Stimulated activated naive B cell treated with anti-CD40 and anti-IgM and Interleukin-4, amounts not matched to agents 10 μg/mL and 1 μg/mL and 100 μg/mL, for 72 hours (primary cell): ENCODE data around the gene USP53.
"Not testable (repeated sequence)": the region's sequence is repeated elsewhere in the genome, so short reads cannot be mapped to it uniquely, and the experiment has no call there.

ENCODE experiments used
- ATAC-seq, 2 donors: fragments of 150-1000 bp; cut with Tn5 transposase; replicated peaks; 2 replicates each; pipeline ENCODE4 v1.10.0; 2021; ENCODE audit warnings: moderate library complexity in 1 of 2
- DNase-seq: peaks from one replicate; pipeline ENCODE4 v3.0.0; 2021
- H3K27ac Mint-ChIP-seq: one replicate; pipeline ENCODE4 v1.8.0; 2022; ENCODE audit warnings: mild to moderate bottlenecking, mixed read lengths
- H3K27me3 Mint-ChIP-seq, 2 donors: one replicate each; pipeline ENCODE4 v1.8.0; 2022; ENCODE audit warnings: mixed read lengths in 2 of 2
- H3K36me3 Mint-ChIP-seq, 2 donors: one replicate each; pipeline ENCODE4 v1.8.0; 2022; ENCODE audit warnings: mixed read lengths in 2 of 2, mild to moderate bottlenecking in 1 of 2
- H3K4me1 Mint-ChIP-seq, 2 donors: one replicate each; pipeline ENCODE4 v1.8.0; 2022; ENCODE audit warnings: mixed read lengths in 2 of 2, mild to moderate bottlenecking in 1 of 2
- H3K4me3 Mint-ChIP-seq, 2 donors: one replicate each; pipeline ENCODE4 v1.8.0; 2022; ENCODE audit warnings: mild to moderate bottlenecking in 2 of 2, mixed read lengths in 2 of 2, moderate library complexity in 1 of 2
- H3K9me3 Mint-ChIP-seq, 2 donors: one replicate each; pipeline ENCODE4 v1.8.0; 2022; ENCODE audit warnings: mixed read lengths in 2 of 2, mild to moderate bottlenecking in 1 of 2

The USP53 gene

GRCh38 chr4:119212234-119212963, at the start of gene USP53:
Gene USP53, plus strand, starts transcription at chr4:119212713. Its CDS starts 27,047 bp downstream, at chr4:119239760.
- H3K4me1 Mint-ChIP-seq: peaks cover 18 to 38% of the 10 kb centered on the region in 2 donors
- peaks cover 2% of the 10 kb centered on the region in 2 donors for H3K36me3 Mint-ChIP-seq
- ATAC-seq (peak; percentile 92 to 93), DNase-seq (peak; percentile 93)
- H3K4me3 Mint-ChIP-seq: peak within 1 kb of the TSS; percentile 88
- H3K27me3 Mint-ChIP-seq: peaks cover 0 to 4% of the 10 kb centered on the region in 2 donors
- H3K9me3 Mint-ChIP-seq: peaks cover 1 to 4% of the 10 kb centered on the region in 2 donors
- peak within 1 kb of the TSS; percentile 90 for H3K27ac Mint-ChIP-seq

GRCh38 chr4:119165767-119166166, 46.7 kb upstream of the USP53 start:
- ATAC-seq: no peak
- H3K27ac Mint-ChIP-seq: no peak overlapping the region
- H3K4me3 Mint-ChIP-seq: no peak overlapping the region
- no peaks in the 10 kb centered on the region for H3K9me3 Mint-ChIP-seq
- H3K27me3 Mint-ChIP-seq: peaks cover 5 to 15% of the 10 kb centered on the region in 2 donors
- H3K4me1 Mint-ChIP-seq: no peaks in the 10 kb centered on the region
- H3K36me3 Mint-ChIP-seq: no peaks in the 10 kb centered on the region
- no peak for DNase-seq

GRCh38 chr4:119170195-119170594, 42.3 kb upstream of the USP53 start:
- H3K27ac Mint-ChIP-seq: no peak overlapping the region
- no peak for DNase-seq
- H3K36me3 Mint-ChIP-seq: no peaks in the 10 kb centered on the region
- no peak for ATAC-seq
- peaks cover 0 to 5% of the 10 kb centered on the region in 2 donors for H3K27me3 Mint-ChIP-seq
- no peaks in the 10 kb centered on the region for H3K9me3 Mint-ChIP-seq
- no peaks in the 10 kb centered on the region for H3K4me1 Mint-ChIP-seq
- no peak overlapping the region for H3K4me3 Mint-ChIP-seq

- Mint-ChIP-seq H3K27me3 (peaks cover 4 to 5% of the 10 kb centered on the region in 2 donors), H3K4me1 (no peaks in the 10 kb centered on the region), H3K27ac (no peak overlapping the region), H3K4me3 (no peak overlapping the region), H3K9me3 (no peaks in the 10 kb centered on the region), H3K36me3 (no peaks in the 10 kb centered on the region)
- DNase-seq (no peak), ATAC-seq (no peak)
These were observed 40.3 kb upstream of the USP53 start for GRCh38 chr4:119172223-119172622.

- ATAC-seq, H3K27ac Mint-ChIP-seq, H3K36me3 Mint-ChIP-seq, H3K9me3 Mint-ChIP-seq, H3K4me3 Mint-ChIP-seq, DNase-seq, H3K4me1 Mint-ChIP-seq: not testable (repeated sequence)
- H3K27me3 Mint-ChIP-seq: peaks cover 14% of the 10 kb centered on the region in 2 donors
These were observed 38.7 kb upstream of the USP53 start for GRCh38 chr4:119173729-119174361.

- no peaks in the 10 kb centered on the region for H3K9me3 Mint-ChIP-seq
These were observed 33.5 kb upstream of the USP53 start for GRCh38 chr4:119179011-119179410.

GRCh38 chr4:119184128-119184527, 28.4 kb upstream of the USP53 start:
- Mint-ChIP-seq H3K27me3 (peaks cover 0 to 5% of the 10 kb centered on the region in 2 donors), H3K4me3 (no peak overlapping the region), H3K27ac (no peak overlapping the region), H3K4me1 (no peaks in the 10 kb centered on the region), H3K36me3 (no peaks in the 10 kb centered on the region), H3K9me3 (no peaks in the 10 kb centered on the region)
- no peak for DNase-seq
- ATAC-seq: no peak

More at GRCh38 chr4:119179011-119179410, 33.5 kb upstream of the USP53 start:
- Mint-ChIP-seq H3K4me3 (no peak overlapping the region), H3K27ac (no peak overlapping the region), H3K36me3 (no peaks in the 10 kb centered on the region), H3K27me3 (peaks cover 14% of the 10 kb centered on the region in 2 donors), H3K4me1 (no peaks in the 10 kb centered on the region)
- ATAC-seq: no peak
- no peak for DNase-seq

GRCh38 chr4:119189638-119190037, 22.9 kb upstream of the USP53 start:
- ATAC-seq: no peak
- no peaks in the 10 kb centered on the region for H3K9me3 Mint-ChIP-seq
- H3K27me3 Mint-ChIP-seq: no peaks in the 10 kb centered on the region
- H3K27ac Mint-ChIP-seq: no peak overlapping the region
- H3K4me3 Mint-ChIP-seq: no peak overlapping the region
- H3K4me1 Mint-ChIP-seq: no peaks in the 10 kb centered on the region
- no peaks in the 10 kb centered on the region for H3K36me3 Mint-ChIP-seq
- DNase-seq: no peak

- Mint-ChIP-seq H3K27ac (no peak overlapping the region), H3K4me3 (no peak overlapping the region), H3K36me3 (peaks cover 0 to 2% of the 10 kb centered on the region in 2 donors), H3K9me3 (no peaks in the 10 kb centered on the region), H3K27me3 (no peaks in the 10 kb centered on the region), H3K4me1 (no peaks in the 10 kb centered on the region)
- DNase-seq (no peak), ATAC-seq (no peak)
These were observed 22.2 kb upstream of the USP53 start for GRCh38 chr4:119190354-119190753.

- no peak overlapping the region for H3K4me3 Mint-ChIP-seq
- ATAC-seq (no peak), DNase-seq (no peak)
- H3K36me3 Mint-ChIP-seq: peaks cover 0 to 2% of the 10 kb centered on the region in 2 donors
- peaks cover 0 to 5% of the 10 kb centered on the region in 2 donors for H3K27me3 Mint-ChIP-seq
- H3K9me3 Mint-ChIP-seq: no peaks in the 10 kb centered on the region
- H3K4me1 Mint-ChIP-seq: no peaks in the 10 kb centered on the region
- no peak overlapping the region for H3K27ac Mint-ChIP-seq
These were observed 21.0 kb upstream of the USP53 start for GRCh38 chr4:119191505-119191904.

GRCh38 chr4:119197772-119198212, 14.7 kb upstream of the USP53 start:
- H3K4me3 Mint-ChIP-seq: no peak overlapping the region
- H3K4me1 Mint-ChIP-seq: peaks cover 0 to 11% of the 10 kb centered on the region in 2 donors
- H3K27me3 Mint-ChIP-seq: peaks cover 0 to 13% of the 10 kb centered on the region in 2 donors
- no peak for DNase-seq
- no peak for ATAC-seq
- peaks cover 0 to 2% of the 10 kb centered on the region in 2 donors for H3K36me3 Mint-ChIP-seq
- H3K9me3 Mint-ChIP-seq: peaks cover 0 to 8% of the 10 kb centered on the region in 2 donors
- no peak overlapping the region for H3K27ac Mint-ChIP-seq

GRCh38 chr4:119204916-119205315, 7.6 kb upstream of the USP53 start:
- H3K4me3 Mint-ChIP-seq: no peak overlapping the region
- H3K4me1 Mint-ChIP-seq: peaks cover 6 to 21% of the 10 kb centered on the region in 2 donors
- H3K27ac Mint-ChIP-seq: no peak overlapping the region
- ATAC-seq (no peak), DNase-seq (no peak)
- peaks cover 0 to 3% of the 10 kb centered on the region in 2 donors for H3K9me3 Mint-ChIP-seq
- H3K27me3 Mint-ChIP-seq: peaks cover 0 to 8% of the 10 kb centered on the region in 2 donors
- no peaks in the 10 kb centered on the region for H3K36me3 Mint-ChIP-seq

- H3K4me1 Mint-ChIP-seq: peaks cover 8 to 24% of the 10 kb centered on the region in 2 donors
- DNase-seq: no peak
These were observed 6.8 kb upstream of the USP53 start for GRCh38 chr4:119205690-119206089.

GRCh38 chr4:119206178-119206577, 6.3 kb upstream of the USP53 start:
- no peak for ATAC-seq
- H3K27ac Mint-ChIP-seq: no peak overlapping the region
- peaks cover 13 to 27% of the 10 kb centered on the region in 2 donors for H3K4me1 Mint-ChIP-seq
- H3K9me3 Mint-ChIP-seq: peaks cover 3 to 4% of the 10 kb centered on the region in 2 donors
- no peak for DNase-seq
- H3K4me3 Mint-ChIP-seq: no peak overlapping the region
- no peaks in the 10 kb centered on the region for H3K36me3 Mint-ChIP-seq
- peaks cover 0 to 8% of the 10 kb centered on the region in 2 donors for H3K27me3 Mint-ChIP-seq

More at GRCh38 chr4:119205690-119206089, 6.8 kb upstream of the USP53 start:
- no peaks in the 10 kb centered on the region for H3K36me3 Mint-ChIP-seq
- H3K27me3 Mint-ChIP-seq: peaks cover 0 to 6% of the 10 kb centered on the region in 2 donors
- no peak overlapping the region for H3K4me3 Mint-ChIP-seq
- H3K27ac Mint-ChIP-seq: no peak overlapping the region
- ATAC-seq: no peak
- peaks cover 1 to 3% of the 10 kb centered on the region in 2 donors for H3K9me3 Mint-ChIP-seq

GRCh38 chr4:119207051-119207450, 5.5 kb upstream of the USP53 start:
- ATAC-seq: no peak
- H3K4me1 Mint-ChIP-seq: peaks cover 14 to 27% of the 10 kb centered on the region in 2 donors
- H3K9me3 Mint-ChIP-seq: peaks cover 1 to 4% of the 10 kb centered on the region in 2 donors
- peaks cover 0 to 4% of the 10 kb centered on the region in 2 donors for H3K27me3 Mint-ChIP-seq
- H3K4me3 Mint-ChIP-seq: no peak overlapping the region
- H3K36me3 Mint-ChIP-seq: no peaks in the 10 kb centered on the region
- H3K27ac Mint-ChIP-seq: no peak overlapping the region
- no peak for DNase-seq
